RKO (cell line): Measurements from ENCODE around the gene NEK7.

Experiments
- DNase-seq: peaks from one replicate; pipeline ENCODE4 v3.0.0-alpha.2; 2016; ENCODE audit warnings: low spot score

NEK7 gene

DNA sequence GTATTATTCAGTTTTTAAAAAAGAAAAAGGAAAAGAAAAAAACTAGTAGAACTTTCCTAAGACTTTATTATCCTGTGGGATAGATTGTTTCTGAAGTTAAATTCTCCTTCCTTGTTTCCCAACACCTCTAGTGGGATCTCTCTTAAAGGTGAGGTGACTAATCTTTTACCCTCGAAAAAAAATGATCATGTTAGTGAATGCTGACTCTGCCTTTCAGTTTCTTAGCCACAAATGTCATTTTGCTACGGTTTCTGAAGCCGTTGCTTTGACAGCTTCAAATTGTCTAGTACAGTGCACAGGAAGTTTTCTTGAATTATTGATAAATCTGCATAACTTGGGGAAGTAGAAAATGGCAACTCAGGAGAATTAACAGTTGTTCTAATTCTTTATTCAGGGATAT, 13.0 kb upstream of the NEK7 start:
- no peak for DNase-seq

DNA sequence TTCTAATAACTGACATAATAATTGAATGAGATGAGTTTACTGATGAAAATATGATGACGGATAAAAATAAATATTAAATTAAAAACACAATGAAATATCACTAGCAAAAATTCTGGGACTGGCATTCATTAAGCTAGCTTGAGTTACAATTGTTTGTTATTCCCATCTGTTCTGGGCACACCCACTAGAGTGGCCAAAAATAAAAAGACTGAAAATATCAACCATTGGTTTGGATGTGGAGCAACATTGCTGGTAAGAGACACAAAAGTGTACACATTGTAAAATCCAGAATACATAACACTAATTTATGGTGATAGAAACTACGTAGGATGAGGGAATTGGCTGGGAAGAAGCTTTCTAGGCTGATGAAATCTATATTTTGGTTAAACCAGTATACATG, 9.6 kb upstream of the NEK7 start:
- no peak for DNase-seq

GRCh38 chr1:198150369-198150768, 6.4 kb upstream of the NEK7 start:
- DNase-seq = no peak

DNA sequence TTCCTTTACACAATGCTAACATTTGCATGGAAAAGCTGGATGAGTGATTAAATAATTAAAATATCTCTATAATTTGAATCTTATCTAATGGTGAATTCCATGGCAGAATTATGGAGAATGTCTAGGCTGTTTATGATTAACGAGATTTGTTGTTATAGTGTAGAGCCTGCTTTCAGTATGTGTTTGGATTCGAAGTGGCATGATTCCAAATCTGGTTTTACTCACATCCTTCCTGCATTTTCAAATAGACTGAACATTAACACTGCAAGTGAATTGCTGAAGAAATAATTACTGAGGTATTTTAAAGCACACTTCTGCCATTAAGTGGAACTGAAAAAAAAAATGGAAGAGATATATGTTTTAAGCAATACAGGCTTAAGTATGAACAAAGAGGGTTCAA, 5.1 kb upstream of the NEK7 start:
- DNase-seq = no peak

DNA sequence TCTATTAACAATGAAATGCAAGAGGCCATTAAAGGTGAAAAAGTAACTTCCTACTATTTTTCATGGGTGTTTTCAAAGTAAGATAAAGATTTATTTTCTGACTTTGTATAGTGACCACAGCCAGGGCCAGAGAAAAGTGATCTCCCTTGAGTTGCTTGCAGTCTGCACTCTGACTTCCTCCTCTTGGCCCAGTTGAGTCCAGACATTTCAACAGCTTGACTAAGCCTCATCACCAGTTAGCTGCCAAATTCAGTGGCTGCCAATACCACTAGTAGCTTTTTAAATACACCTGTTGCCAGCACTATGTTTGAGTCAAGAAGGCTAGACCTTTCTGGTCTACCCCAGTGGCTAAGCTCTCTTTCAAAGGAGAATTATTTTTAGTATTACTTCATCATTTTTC, 3.7 kb upstream of the NEK7 start:
- DNase-seq = no peak

GRCh38 chr1:198153804-198154203, 3.0 kb upstream of the NEK7 start:
- no peak for DNase-seq

- no peak for DNase-seq
These were observed 1.5 kb upstream of the NEK7 start for GRCh38 chr1:198155253-198155652.

GRCh38 chr1:198156111-198156744, 570 bp upstream of the NEK7 start:
- DNase-seq = peak; percentile 84

- DNase-seq = peak; percentile 94
These were observed 546 bp downstream of the NEK7 start for GRCh38 chr1:198157241-198157846.

- DNase-seq = peak; percentile 68
These were observed 1.3 kb downstream of the NEK7 start for GRCh38 chr1:198157847-198158725.

DNA sequence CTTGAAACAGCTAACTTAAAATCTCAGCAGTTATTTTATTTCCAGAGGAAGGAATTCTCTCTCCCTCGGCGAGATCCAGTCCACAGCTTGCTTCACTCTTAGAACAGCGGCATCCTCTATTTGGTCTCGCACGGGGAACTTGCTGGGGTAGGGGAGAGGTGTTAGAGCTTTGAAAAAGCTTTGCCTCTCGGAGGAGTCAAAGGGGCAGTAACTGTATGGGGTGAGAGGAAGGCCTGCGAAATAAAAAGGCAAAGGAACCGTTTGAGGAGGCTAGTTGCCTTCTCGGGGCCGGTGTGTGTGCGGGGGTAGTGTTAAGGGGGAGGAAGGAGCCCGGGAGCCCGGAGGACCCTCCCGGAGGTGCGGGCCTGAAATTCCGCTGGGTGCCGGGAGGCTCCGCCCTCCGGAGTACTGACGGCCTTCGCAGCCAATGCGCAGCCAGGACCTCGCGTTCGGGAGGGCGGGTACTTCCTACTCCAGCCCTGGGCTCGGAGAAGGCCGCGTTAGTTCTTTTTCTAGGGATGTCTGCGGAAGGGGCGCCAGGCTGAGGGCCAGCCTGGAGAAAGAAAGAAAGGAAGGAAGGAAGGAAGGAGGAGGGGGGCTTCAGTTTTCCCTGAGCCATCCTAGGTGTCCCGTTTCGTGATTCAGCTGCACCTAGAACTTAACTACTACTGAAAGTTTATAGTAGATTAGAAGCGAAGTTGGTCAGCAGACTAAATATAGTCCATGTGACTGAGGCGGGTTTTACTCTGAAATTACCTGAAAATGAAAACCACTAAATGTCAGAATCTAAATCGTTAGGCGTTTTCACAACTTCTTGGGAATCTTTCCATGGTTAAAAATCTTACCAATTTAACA, 2.2 kb downstream of the NEK7 start:
- DNase-seq = peak; percentile 92

DNA sequence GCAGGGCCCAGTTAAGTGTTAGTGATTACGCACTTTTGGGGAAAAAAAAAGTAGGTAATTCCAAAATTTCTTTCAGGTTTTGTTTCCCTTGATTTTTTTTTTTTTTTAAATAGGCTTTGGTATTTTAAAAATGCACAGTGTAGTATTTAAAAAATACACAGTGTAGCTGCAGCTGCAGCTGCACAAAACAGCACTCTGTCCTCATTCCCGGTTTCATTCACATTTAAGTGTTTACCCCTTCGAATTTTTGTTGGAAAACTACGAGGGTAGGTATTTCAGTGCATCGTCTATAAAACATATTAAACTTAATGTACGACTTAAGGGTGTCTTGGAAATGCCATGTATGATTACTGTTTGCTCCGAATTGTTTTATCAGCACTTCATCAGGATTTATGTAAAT, 3.4 kb downstream of the NEK7 start:
- no peak for DNase-seq

- DNase-seq = no peak
These were observed 4.3 kb downstream of the NEK7 start for GRCh38 chr1:198160946-198161614.

- no peak for DNase-seq
These were observed 4.9 kb downstream of the NEK7 start for GRCh38 chr1:198161718-198162090.

DNA sequence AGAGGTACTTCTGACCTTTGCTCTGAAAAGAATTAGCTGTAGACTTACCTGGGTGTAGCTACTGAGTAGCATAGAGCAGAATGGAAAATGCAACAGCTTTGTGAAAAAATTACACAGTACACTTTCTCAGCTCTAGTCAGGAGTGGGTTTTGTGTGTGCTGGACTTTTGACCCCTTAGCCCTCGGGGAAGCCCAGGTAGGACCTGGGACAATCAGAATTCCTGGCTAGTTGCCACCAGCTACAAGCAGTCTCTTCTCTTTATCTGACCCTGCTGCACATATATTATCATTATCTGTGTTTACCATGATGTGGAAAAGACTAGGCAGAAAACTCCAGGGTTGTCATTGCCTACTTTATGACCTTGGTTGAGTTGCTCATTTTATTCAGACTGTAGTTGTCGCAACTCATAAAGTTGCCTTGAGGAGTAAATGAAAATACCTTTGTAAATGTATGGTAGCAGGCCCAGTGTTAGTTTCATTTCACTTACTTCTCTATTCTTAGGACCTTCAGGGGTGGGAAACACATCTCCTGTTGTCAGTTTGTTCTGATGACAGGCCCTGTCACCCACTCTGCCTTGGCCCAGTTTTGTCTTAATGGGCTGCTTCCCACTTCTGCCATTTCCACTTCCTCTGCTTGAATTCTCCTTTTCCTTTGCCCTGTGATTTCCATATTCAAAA, 5.4 kb downstream of the NEK7 start:
- no peak for DNase-seq

DNA sequence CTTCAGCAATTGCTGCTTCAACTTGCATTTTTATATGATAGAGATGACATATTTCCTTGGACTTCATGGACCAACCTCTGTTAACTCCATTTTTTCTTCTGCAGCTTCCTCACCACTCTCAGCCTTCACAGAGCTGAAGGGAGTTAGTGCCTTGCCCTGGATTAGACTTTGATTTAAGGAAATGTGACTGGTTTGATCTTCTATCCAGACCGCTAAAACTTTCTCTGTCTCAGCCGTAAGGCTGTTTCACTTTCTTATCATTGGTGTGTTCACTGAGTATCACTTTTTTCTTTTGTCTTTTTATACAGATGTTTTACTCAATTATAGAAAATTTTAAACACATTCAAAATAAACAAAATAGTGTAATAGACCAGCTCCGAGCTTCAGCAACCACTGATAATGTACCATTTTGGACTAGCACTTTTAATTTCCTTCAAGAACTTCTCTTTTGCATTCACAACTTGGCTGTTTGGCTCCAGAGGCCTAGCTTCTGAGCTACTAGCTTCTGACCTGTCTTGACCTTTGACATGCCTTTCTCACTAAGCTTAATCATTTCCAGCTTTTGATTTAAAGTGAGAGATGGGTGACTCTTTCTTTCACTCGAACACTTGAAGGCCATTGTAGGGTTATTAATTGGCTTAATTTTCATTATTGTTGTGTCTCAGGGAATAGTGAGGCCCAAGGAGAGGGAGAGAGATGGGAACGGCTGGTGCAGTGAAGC, 9.3 kb downstream of the NEK7 start:
- DNase-seq = no peak

- DNase-seq = no peak
These were observed 10.1 kb downstream of the NEK7 start for GRCh38 chr1:198166900-198167299.

DNA sequence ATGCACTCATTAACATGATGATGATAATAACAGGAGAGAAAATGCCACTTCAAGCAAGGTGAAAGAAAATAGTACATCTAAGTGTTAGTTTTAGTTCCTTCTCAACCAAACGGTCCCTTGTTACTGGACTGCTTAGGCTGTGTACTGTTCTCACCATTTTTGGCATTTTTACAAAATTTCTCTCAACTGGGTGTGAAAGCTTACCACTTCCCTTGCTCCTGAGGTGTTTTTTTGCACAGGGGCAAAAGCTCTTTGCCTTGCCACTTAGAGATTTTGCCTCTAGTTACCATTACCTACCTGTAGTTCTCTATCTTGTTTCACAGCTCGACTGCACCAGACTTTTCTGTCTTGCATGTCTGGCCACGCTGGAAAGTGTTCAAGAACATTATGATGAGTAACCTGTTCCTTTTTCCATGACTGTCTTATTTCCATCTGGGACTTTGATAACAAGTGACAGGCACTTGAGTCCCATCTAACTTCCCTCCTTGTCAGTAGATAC, 10.7 kb downstream of the NEK7 start:
- DNase-seq = no peak

- no peak for DNase-seq
These were observed 11.4 kb downstream of the NEK7 start for GRCh38 chr1:198168227-198168626.

DNA sequence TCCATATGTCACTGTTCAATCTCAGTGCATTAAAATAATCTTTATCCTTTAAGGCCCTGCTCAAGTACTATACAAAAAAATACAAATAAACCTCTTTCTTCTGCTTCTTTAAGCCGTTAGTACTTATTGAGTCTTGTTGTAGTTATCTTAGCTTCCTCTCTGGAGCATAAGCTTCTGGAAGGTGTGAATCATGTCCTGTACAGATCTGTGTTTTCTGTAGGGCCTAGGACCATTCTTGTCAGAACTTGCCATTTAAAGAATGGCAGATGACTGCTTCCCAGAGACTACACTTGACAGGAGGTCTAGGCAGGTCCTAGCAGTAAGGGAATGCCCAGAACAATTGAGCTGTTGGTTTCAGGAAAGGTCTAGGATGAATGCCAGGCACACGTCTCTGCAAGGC, 12.9 kb downstream of the NEK7 start:
- no peak for DNase-seq
